GM21723 (cell line): ENCODE measurements around the gene CHST11.
"Not testable (repeated sequence)": the region's sequence is repeated elsewhere in the genome, so short reads cannot be mapped to it uniquely, and the experiment has no call there.

Experiments used
- ATAC-seq: cut with Tn5 transposase; IDR thresholded peaks from one replicate; pipeline ENCODE4 v1.9.1; 2021; ENCODE audit warnings: mild to moderate bottlenecking, moderate library complexity; ENCODE audit not compliant: unreplicated experiment

The CHST11 gene

GRCh38 chr12:104600036-104600712 lies 143.4 kb downstream of the CHST11 start:
- no peak for ATAC-seq

- no peak for ATAC-seq
These were observed 144.3 kb downstream of the CHST11 start for GRCh38 chr12:104600790-104601739.

GRCh38 chr12:104602406-104602805 lies 145.7 kb downstream of the CHST11 start:
- ATAC-seq = no peak

- no peak for ATAC-seq
These were observed 146.1 kb downstream of the CHST11 start for GRCh38 chr12:104602896-104603295.

- ATAC-seq = no peak
These were observed 146.8 kb downstream of the CHST11 start for GRCh38 chr12:104603545-104603973.

GRCh38 chr12:104604070-104604994 lies 147.6 kb downstream of the CHST11 start:
- ATAC-seq = peak; percentile 89

- ATAC-seq = no peak
These were observed 148.4 kb downstream of the CHST11 start for GRCh38 chr12:104604995-104605675.

- no peak for ATAC-seq
These were observed 148.9 kb downstream of the CHST11 start for GRCh38 chr12:104605685-104606084.

GRCh38 chr12:104608998-104609397 lies 152.2 kb downstream of the CHST11 start:
- ATAC-seq = no peak

- no peak for ATAC-seq
These were observed 152.7 kb downstream of the CHST11 start for GRCh38 chr12:104609445-104609844.

- no peak for ATAC-seq
These were observed 153.9 kb downstream of the CHST11 start for GRCh38 chr12:104610513-104611235.

- no peak for ATAC-seq
These were observed 154.9 kb downstream of the CHST11 start for GRCh38 chr12:104611671-104612070.

GRCh38 chr12:104613372-104613771 lies 156.6 kb downstream of the CHST11 start:
- not testable (repeated sequence) for ATAC-seq

GRCh38 chr12:104615048-104615561 lies 158.4 kb downstream of the CHST11 start:
- no peak for ATAC-seq

GRCh38 chr12:104618691-104619090 lies 161.9 kb downstream of the CHST11 start:
- no peak for ATAC-seq

- ATAC-seq = no peak
These were observed 162.6 kb downstream of the CHST11 start for GRCh38 chr12:104619305-104619704.

GRCh38 chr12:104620837-104621531 lies 164.2 kb downstream of the CHST11 start:
- no peak for ATAC-seq

- no peak for ATAC-seq
These were observed 166.2 kb downstream of the CHST11 start for GRCh38 chr12:104622928-104623327.

GRCh38 chr12:104623883-104624282 lies 167.1 kb downstream of the CHST11 start:
- ATAC-seq = no peak
